Measurements from ENCODE around the gene KPNA4.

GRCh38 chr3:160540551-160540950 is 24.8 kb downstream of the KPNA4 start:
- TF ChIP-seq POLR2AphosphoS5 (IDR thresholded peaks at IDR 0.05), result no peak
- no peak for TF ChIP-seq CTCF (IDR thresholded peaks at IDR 0.05)
- no peak for TF ChIP-seq EP300 (IDR thresholded peaks at IDR 0.05; ENCODE audit: low read depth)
